ENCODE results near the gene SFXN2. TPM values are rescaled to one million over a fixed set of nuclear protein-coding genes. Genes with fewer than 3 reads are reported as not detected.

The SFXN2 gene
- total RNA-seq, 6 experiments from 2014 or later: 7.1 to 29.7 (median 16.5) TPM

- H3K9me3 ChIP-seq: no peaks in the 10 kb centered on the region
- no peaks in the 10 kb centered on the region for H3K27me3 ChIP-seq
- peak overlapping the region in 2 of 3 donors; percentile 1 to 19 for H3K4me3 ChIP-seq
- peak overlapping the region; percentile 26 to 53 (median 47) for H3K27ac ChIP-seq
- ATAC-seq (peak; percentile 39 to 58 (median 42)), DNase-seq (peak in 2 of 3 donors; percentile 51 to 65)
- H3K4me1 ChIP-seq: peaks cover 0 to 20% (median 0%) of the 10 kb centered on the region in 4 donors
- no peak for TF ChIP-seq POLR2A (IDR thresholded peaks at IDR 0.05)
- TF ChIP-seq, protein P1, sequence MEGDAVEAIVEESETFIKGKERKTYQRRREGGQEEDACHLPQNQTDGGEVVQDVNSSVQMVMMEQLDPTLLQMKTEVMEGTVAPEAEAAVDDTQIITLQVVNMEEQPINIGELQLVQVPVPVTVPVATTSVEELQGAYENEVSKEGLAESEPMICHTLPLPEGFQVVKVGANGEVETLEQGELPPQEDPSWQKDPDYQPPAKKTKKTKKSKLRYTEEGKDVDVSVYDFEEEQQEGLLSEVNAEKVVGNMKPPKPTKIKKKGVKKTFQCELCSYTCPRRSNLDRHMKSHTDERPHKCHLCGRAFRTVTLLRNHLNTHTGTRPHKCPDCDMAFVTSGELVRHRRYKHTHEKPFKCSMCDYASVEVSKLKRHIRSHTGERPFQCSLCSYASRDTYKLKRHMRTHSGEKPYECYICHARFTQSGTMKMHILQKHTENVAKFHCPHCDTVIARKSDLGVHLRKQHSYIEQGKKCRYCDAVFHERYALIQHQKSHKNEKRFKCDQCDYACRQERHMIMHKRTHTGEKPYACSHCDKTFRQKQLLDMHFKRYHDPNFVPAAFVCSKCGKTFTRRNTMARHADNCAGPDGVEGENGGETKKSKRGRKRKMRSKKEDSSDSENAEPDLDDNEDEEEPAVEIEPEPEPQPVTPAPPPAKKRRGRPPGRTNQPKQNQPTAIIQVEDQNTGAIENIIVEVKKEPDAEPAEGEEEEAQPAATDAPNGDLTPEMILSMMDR (IDR thresholded peaks at IDR 0.05): no peak
- WGBS (ENCODE audit: insufficient coverage, low coverage, low lambda C conversion rate, missing lambda C conversion rate): 40% methylated on average over 15 of the region's 19 CpGs
- no peaks in the 10 kb centered on the region for H3K36me3 ChIP-seq
- intact Hi-C loops (cut with DNase I): no loop called here
These were observed 40.5 kb upstream of the SFXN2 start for GRCh38 chr10:102673819-102674511.

GRCh38 chr10:102674566-102674965 lies 39.9 kb upstream of the SFXN2 start:
- intact Hi-C loops (cut with DNase I): no loop called here
- Histone ChIP-seq H3K4me1 (peaks cover 0 to 20% (median 0%) of the 10 kb centered on the region in 4 donors), H3K36me3 (no peaks in the 10 kb centered on the region), H3K27me3 (no peaks in the 10 kb centered on the region), H3K4me3 (no peak overlapping the region), H3K9me3 (no peaks in the 10 kb centered on the region), H3K27ac (peak overlapping the region; percentile 26 to 53 (median 47))
- TF ChIP-seq, protein P1 (IDR thresholded peaks at IDR 0.05): no peak
- TF ChIP-seq POLR2A (IDR thresholded peaks at IDR 0.05): no peak
- 25% methylated on average over 2 of the region's 2 CpGs for WGBS (ENCODE audit: insufficient coverage, low coverage, low lambda C conversion rate, missing lambda C conversion rate)
- no peak for ATAC-seq
- no peak for DNase-seq

GRCh38 chr10:102675011-102675665 lies 39.3 kb upstream of the SFXN2 start:
- peak overlapping the region in 1 of 3 donors; percentile 1 for H3K27ac ChIP-seq
- H3K4me1 ChIP-seq: peaks cover 0 to 20% (median 0%) of the 10 kb centered on the region in 4 donors
- H3K36me3 ChIP-seq: no peaks in the 10 kb centered on the region
- DNase-seq: no peak
- no peak for TF ChIP-seq POLR2A (IDR thresholded peaks at IDR 0.05)
- TF ChIP-seq, protein P1 (IDR thresholded peaks at IDR 0.05): no peak
- intact Hi-C loops (cut with DNase I): no loop called here
- H3K27me3 ChIP-seq: no peaks in the 10 kb centered on the region
- no peak for ATAC-seq
- no peaks in the 10 kb centered on the region for H3K9me3 ChIP-seq
- no peak overlapping the region for H3K4me3 ChIP-seq
- 64% methylated on average over 6 of the region's 8 CpGs for WGBS (ENCODE audit: insufficient coverage, low coverage, low lambda C conversion rate, missing lambda C conversion rate)

DNA sequence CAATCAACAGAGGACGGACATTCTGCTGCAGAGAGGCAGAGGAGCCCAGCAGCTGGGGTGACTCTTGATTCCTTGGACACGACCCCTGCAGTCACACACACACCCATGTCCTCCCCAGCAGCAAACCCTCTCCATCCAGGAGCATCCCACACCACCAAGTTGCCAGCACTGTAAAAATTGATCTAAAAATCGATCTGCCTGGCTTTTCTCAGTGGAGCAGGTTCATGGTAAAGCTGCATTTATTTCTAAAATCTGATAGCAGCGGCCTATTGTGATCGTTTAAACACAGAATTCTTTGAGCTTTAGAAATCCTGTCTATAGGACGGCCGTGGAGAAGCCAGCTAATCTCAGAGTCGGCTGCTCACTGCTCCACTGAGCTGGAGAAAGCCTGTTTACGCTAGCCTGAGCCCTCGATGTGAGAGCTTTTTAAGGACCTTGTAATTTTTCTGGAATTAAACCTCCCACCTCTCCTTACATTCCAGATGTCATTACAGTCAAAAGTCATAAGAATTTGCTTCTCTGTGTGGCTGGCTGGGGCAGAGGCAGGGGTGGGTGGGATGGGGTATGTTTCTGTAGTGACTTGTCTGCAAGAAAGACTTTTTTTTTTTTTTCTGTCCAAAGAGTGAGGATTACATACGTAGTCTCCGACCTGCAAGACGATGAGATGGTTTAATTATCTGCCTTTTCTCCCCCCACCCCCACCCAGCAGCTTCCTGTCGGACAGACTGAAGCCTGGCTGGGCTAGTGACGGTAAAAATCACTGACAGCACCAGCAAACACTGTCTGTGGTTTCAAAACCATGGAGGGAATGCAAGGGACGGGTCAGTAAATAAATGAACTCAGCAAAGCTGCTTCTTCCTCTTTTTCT lies 38.5 kb upstream of the SFXN2 start:
- Histone ChIP-seq H3K36me3 (no peaks in the 10 kb centered on the region), H3K27ac (peak overlapping the region in 1 of 3 donors; percentile 1), H3K27me3 (no peaks in the 10 kb centered on the region), H3K9me3 (no peaks in the 10 kb centered on the region), H3K4me1 (peaks cover 0 to 20% (median 0%) of the 10 kb centered on the region in 4 donors), H3K4me3 (no peak overlapping the region)
- ATAC-seq (peak; percentile 16 to 37 (median 29)), DNase-seq (no peak)
- 37% methylated on average over 15 of the region's 16 CpGs for WGBS (ENCODE audit: insufficient coverage, low coverage, low lambda C conversion rate, missing lambda C conversion rate)
- intact Hi-C loops (cut with DNase I): no loop called here
- TF ChIP-seq, protein P1 (IDR thresholded peaks at IDR 0.05): no peak
- TF ChIP-seq POLR2A (IDR thresholded peaks at IDR 0.05): peak; percentile 10

Data from right lobe of liver (tissue), 6 donors.